Uterus (tissue), 2 donors: ENCODE data around the gene CLDN22.

Experiments used
- POLR2A ChIP-seq, 2 donors: fragments of 450-650 bp; IDR thresholded peaks; one replicate each; pipeline ENCODE4 v1.6.1; 2016; ENCODE audit warnings: antibody characterized with exemption in 2 of 2, mild to moderate bottlenecking in 1 of 2, moderate library complexity in 1 of 2
- TF ChIP-seq, protein P1 (sequence below), 4 experiments: fragments of 200-600 bp in 2 of 4; fragments of 450-650 bp in 2 of 4; sonication (generic) in 2 of 4; IDR thresholded peaks; one replicate each; pipeline ENCODE4 v1.5.1; 2016 to 2019; ENCODE audit warnings: antibody characterized with exemption in 4 of 4, mild to moderate bottlenecking in 2 of 4, moderate library complexity in 1 of 4

DNA sequence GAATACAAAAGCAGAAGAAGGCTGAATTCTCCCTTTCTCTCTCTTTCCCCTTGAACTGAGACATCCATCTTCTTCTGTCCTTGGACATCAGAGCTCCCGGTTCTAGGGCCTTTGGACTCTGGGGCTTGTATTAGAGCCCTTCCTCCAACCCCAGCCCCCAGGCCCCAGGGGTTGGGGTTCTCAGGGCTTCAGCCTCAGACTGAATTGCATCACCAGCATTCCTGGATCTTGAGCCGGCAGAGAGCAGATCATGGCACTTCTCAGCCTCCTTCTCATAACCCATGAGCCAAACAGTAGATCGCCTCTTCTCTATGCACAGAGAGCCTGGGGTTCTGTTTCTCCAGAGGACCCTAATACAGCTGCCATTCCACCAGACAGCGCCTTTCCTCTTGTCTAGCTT, 27.5 kb upstream of the CLDN22 start:
- TF ChIP-seq POLR2A (IDR thresholded peaks at IDR 0.05) = no peak
- TF ChIP-seq, protein P1, sequence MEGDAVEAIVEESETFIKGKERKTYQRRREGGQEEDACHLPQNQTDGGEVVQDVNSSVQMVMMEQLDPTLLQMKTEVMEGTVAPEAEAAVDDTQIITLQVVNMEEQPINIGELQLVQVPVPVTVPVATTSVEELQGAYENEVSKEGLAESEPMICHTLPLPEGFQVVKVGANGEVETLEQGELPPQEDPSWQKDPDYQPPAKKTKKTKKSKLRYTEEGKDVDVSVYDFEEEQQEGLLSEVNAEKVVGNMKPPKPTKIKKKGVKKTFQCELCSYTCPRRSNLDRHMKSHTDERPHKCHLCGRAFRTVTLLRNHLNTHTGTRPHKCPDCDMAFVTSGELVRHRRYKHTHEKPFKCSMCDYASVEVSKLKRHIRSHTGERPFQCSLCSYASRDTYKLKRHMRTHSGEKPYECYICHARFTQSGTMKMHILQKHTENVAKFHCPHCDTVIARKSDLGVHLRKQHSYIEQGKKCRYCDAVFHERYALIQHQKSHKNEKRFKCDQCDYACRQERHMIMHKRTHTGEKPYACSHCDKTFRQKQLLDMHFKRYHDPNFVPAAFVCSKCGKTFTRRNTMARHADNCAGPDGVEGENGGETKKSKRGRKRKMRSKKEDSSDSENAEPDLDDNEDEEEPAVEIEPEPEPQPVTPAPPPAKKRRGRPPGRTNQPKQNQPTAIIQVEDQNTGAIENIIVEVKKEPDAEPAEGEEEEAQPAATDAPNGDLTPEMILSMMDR (IDR thresholded peaks at IDR 0.05) = no peak
